H7 (cell line): Measurements from ENCODE around the gene ZNF398. TPM values are rescaled to one million over a fixed set of nuclear protein-coding genes. Genes with fewer than 3 reads are reported as not detected.
A peak's percentile ranks its signal among the peaks of the same experiment; 100 is the strongest.
"Not testable (repeated sequence)": the region's sequence is repeated elsewhere in the genome, so short reads cannot be mapped to it uniquely, and the experiment has no call there.

Source experiments
- DNase-seq: peaks from one replicate; pipeline ENCODE4 v3.0.0; 2012
- H3K27me3 ChIP-seq: 2 replicates; pipeline ENCODE4 v1.6.0; 2011; ENCODE audit warnings: mild to moderate bottlenecking, low read length; ENCODE audit not compliant: control insufficient read depth, insufficient read depth
- H3K36me3 ChIP-seq: replicated peaks from 2 replicates; pipeline ENCODE4 v1.5.1; 2011; ENCODE audit warnings: low read length; ENCODE audit not compliant: control insufficient read depth, insufficient read depth
- H3K4me3 ChIP-seq: 2 replicates; pipeline ENCODE4 v1.5.1; 2011; ENCODE audit warnings: low read depth, mild to moderate bottlenecking, control low read depth, low read length, moderate library complexity; ENCODE audit not compliant: insufficient read depth
- total RNA-seq: library from RNA; depleted of rRNA; stranded (reverse); fragments of >200 nt; shearing (Covaris generic); gene quantifications from 2 replicates; pipeline ENCODE4 v1.2.3, GENCODE V29; 2014; rRNA removed

The ZNF398 gene
- total RNA-seq, 1 experiment from 2014 or later: 43.0 TPM

GRCh38 chr7:149220534-149220933, 73.3 kb downstream of the ZNF398 start:
- Histone ChIP-seq H3K36me3 (peaks cover 22% of the 10 kb centered on the region), H3K27me3 (no peaks in the 10 kb centered on the region)
- DNase-seq: no peak

GRCh38 chr7:149223176-149223575, 75.9 kb downstream of the ZNF398 start:
- Histone ChIP-seq H3K27me3 (no peaks in the 10 kb centered on the region), H3K4me3 (no peak overlapping the region), H3K36me3 (peaks cover 14% of the 10 kb centered on the region)
- no peak for DNase-seq

More at GRCh38 chr7:149220534-149220933, 73.3 kb downstream of the ZNF398 start:
- no peak overlapping the region for H3K4me3 ChIP-seq

- peaks cover 11% of the 10 kb centered on the region for H3K36me3 ChIP-seq
- no peak overlapping the region for H3K4me3 ChIP-seq
- peak; percentile 54 for DNase-seq
- H3K27me3 ChIP-seq: no peaks in the 10 kb centered on the region
Measured at GRCh38 chr7:149223761-149224160, 76.5 kb downstream of the ZNF398 start.

GRCh38 chr7:149224352-149224751, 77.1 kb downstream of the ZNF398 start:
- H3K27me3 ChIP-seq: no peaks in the 10 kb centered on the region
- no peak for DNase-seq
- peaks cover 11% of the 10 kb centered on the region for H3K36me3 ChIP-seq
- no peak overlapping the region for H3K4me3 ChIP-seq

- Histone ChIP-seq H3K36me3 (peaks cover 11% of the 10 kb centered on the region), H3K4me3 (no peak overlapping the region), H3K27me3 (no peaks in the 10 kb centered on the region)
- no peak for DNase-seq
Measured at GRCh38 chr7:149225106-149225505, 77.9 kb downstream of the ZNF398 start.

GRCh38 chr7:149225656-149226055, 78.4 kb downstream of the ZNF398 start:
- Histone ChIP-seq H3K4me3 (no peak overlapping the region), H3K36me3 (peaks cover 9% of the 10 kb centered on the region; the same call in 1 of the 2 replicates), H3K27me3 (no peaks in the 10 kb centered on the region)
- DNase-seq: no peak

- H3K36me3 ChIP-seq, H3K4me3 ChIP-seq, DNase-seq, H3K27me3 ChIP-seq: not testable (repeated sequence)
Measured at GRCh38 chr7:149226366-149226765, 79.1 kb downstream of the ZNF398 start.

GRCh38 chr7:149226840-149227494, 79.7 kb downstream of the ZNF398 start:
- DNase-seq: no peak
- Histone ChIP-seq H3K36me3 (peaks cover 3% of the 10 kb centered on the region; the same call in 1 of the 2 replicates), H3K4me3 (no peak overlapping the region), H3K27me3 (no peaks in the 10 kb centered on the region)

GRCh38 chr7:149228831-149229471, 81.7 kb downstream of the ZNF398 start:
- Histone ChIP-seq H3K36me3 (peaks cover 1% of the 10 kb centered on the region; the same call in 1 of the 2 replicates), H3K4me3 (no peak overlapping the region), H3K27me3 (no peaks in the 10 kb centered on the region)
- DNase-seq: no peak

GRCh38 chr7:149229526-149229925, 82.3 kb downstream of the ZNF398 start:
- no peaks in the 10 kb centered on the region for H3K36me3 ChIP-seq
- DNase-seq: no peak
- no peak overlapping the region for H3K4me3 ChIP-seq
- H3K27me3 ChIP-seq: no peaks in the 10 kb centered on the region

- H3K27me3 ChIP-seq: no peaks in the 10 kb centered on the region
- no peaks in the 10 kb centered on the region for H3K36me3 ChIP-seq
- no peak for DNase-seq
- H3K4me3 ChIP-seq: no peak overlapping the region
Measured at GRCh38 chr7:149232362-149232761, 85.1 kb downstream of the ZNF398 start.

Other genes with a start within 250 kb of the ZNF398 start
- gene PDIA4, start 118.9 kb upstream of the ZNF398 start, total RNA-seq: 286 and 335 TPM in 2 replicates
- 6.4 and 7.5 TPM in 2 replicates for gene ZNF786, start 56.7 kb upstream of the ZNF398 start, total RNA-seq
- gene ZNF425, start 21.1 kb upstream of the ZNF398 start, total RNA-seq: 3.0 and 4.6 TPM in 2 replicates
- gene ZNF282, start 48.1 kb downstream of the ZNF398 start, total RNA-seq: 32.8 and 34.1 TPM in 2 replicates
- gene ZNF212, start 92.2 kb downstream of the ZNF398 start, total RNA-seq: 9.7 and 10.7 TPM in 2 replicates
- 3.2 and 6.1 TPM in 2 replicates for gene ZNF783, start 114.7 kb downstream of the ZNF398 start, total RNA-seq